CD8-positive, alpha-beta memory T cell (primary cell): ENCODE results near the gene CREBBP. TPM values are rescaled to one million over a fixed set of nuclear protein-coding genes. Genes with fewer than 3 reads are reported as not detected.
A peak's percentile ranks its signal among the peaks of the same experiment; 100 is the strongest.
"Not testable (repeated sequence)": the region's sequence is repeated elsewhere in the genome, so short reads cannot be mapped to it uniquely, and the experiment has no call there.

ENCODE experiments used
- CTCF ChIA-PET: fragments of 350-600 bp; sonication (Branson Sonifier 250); formaldehyde crosslinking; loops from one replicate; lab custom pipeline; 2021; ENCODE audit warnings: antibody characterized with exemption; lab: Charles Lee
- POLR2A ChIA-PET: fragments of 350-600 bp; sonication (Branson Sonifier 250); formaldehyde crosslinking; loops from one replicate; lab custom pipeline; 2021; ENCODE audit warnings: antibody characterized with exemption; lab: Charles Lee
- DNase-seq, 5 donors: peaks; one replicate each; pipeline versions ENCODE4 v3.0.0 to v3.0.0-alpha.2; 2020 to 2022; ENCODE audit warnings: mixed read lengths in 1 of 5
- H3K27ac ChIP-seq: one replicate; pipeline ENCODE4 v1.7.0; 2013; ENCODE audit warnings: low read depth, mild to moderate bottlenecking, low read length, moderate library complexity
- H3K27me3 ChIP-seq: 2 replicates; pipeline ENCODE4 v1.7.0; 2013; ENCODE audit warnings: low read length, mild to moderate bottlenecking; ENCODE audit not compliant: insufficient read depth, poor library complexity, severe bottlenecking
- H3K36me3 ChIP-seq: 2 replicates; pipeline ENCODE4 v1.7.0; 2013; ENCODE audit warnings: mild to moderate bottlenecking, low read length, moderate library complexity; ENCODE audit not compliant: insufficient read depth
- H3K4me1 ChIP-seq: 2 replicates; pipeline ENCODE4 v1.7.0; 2013; ENCODE audit warnings: mild to moderate bottlenecking, low read length, moderate library complexity; ENCODE audit not compliant: insufficient read depth
- H3K4me3 ChIP-seq: 2 replicates; pipeline ENCODE4 v1.7.0; 2013; ENCODE audit warnings: mild to moderate bottlenecking, low read length
- H3K9me3 ChIP-seq: 2 replicates; pipeline ENCODE4 v1.7.0; 2013; ENCODE audit warnings: mild to moderate bottlenecking, low read length
- H3K27ac Mint-ChIP-seq, 8 donors: one replicate each; pipeline ENCODE4 v1.8.0; 2020 to 2021; ENCODE audit warnings: mixed read lengths in 8 of 8, mild to moderate bottlenecking in 6 of 8, inconsistent platforms in 3 of 8, moderate library complexity in 3 of 8
- H3K27me3 Mint-ChIP-seq, 2 donors: one replicate each; pipeline ENCODE4 v1.8.0; 2020 to 2021; ENCODE audit warnings: mixed read lengths in 2 of 2, mild to moderate bottlenecking in 1 of 2, moderate library complexity in 1 of 2
- H3K36me3 Mint-ChIP-seq, 3 donors: one replicate each; pipeline ENCODE4 v1.8.0; 2020 to 2021; ENCODE audit warnings: mixed read lengths in 3 of 3, inconsistent platforms in 1 of 3, mild to moderate bottlenecking in 1 of 3
- H3K4me1 Mint-ChIP-seq, 3 donors: one replicate each; pipeline ENCODE4 v1.8.0; 2020 to 2021; ENCODE audit warnings: mixed read lengths in 3 of 3, inconsistent platforms in 1 of 3, mild to moderate bottlenecking in 1 of 3
- H3K4me3 Mint-ChIP-seq, 7 donors: one replicate each; pipeline ENCODE4 v1.8.0; 2020 to 2021; ENCODE audit warnings: mixed read lengths in 7 of 7, mild to moderate bottlenecking in 6 of 7, moderate library complexity in 4 of 7, inconsistent platforms in 2 of 7
- H3K9me3 Mint-ChIP-seq, 5 donors: one replicate each; pipeline ENCODE4 v1.8.0; 2020 to 2022; ENCODE audit warnings: mixed read lengths in 5 of 5, mild to moderate bottlenecking in 3 of 5, moderate library complexity in 2 of 5, inconsistent platforms in 1 of 5
- polyA plus RNA-seq: library from polyadenylated mRNA; unstranded; fragments of 300-500 nt; fragmentation: Illumina TruSeq; gene quantifications from one replicate; pipeline ENCODE4 v1.2.3, GENCODE V29; 2021
- total RNA-seq, 2 experiments: library from RNA; stranded (reverse); gene quantifications; one replicate each; pipeline ENCODE4 v1.2.3, GENCODE V29; 2021

The CREBBP gene
- total RNA-seq (10 to 100 TPM; 48.8 to 51.1 TPM), polyA plus RNA-seq (15.5 TPM)

DNA sequence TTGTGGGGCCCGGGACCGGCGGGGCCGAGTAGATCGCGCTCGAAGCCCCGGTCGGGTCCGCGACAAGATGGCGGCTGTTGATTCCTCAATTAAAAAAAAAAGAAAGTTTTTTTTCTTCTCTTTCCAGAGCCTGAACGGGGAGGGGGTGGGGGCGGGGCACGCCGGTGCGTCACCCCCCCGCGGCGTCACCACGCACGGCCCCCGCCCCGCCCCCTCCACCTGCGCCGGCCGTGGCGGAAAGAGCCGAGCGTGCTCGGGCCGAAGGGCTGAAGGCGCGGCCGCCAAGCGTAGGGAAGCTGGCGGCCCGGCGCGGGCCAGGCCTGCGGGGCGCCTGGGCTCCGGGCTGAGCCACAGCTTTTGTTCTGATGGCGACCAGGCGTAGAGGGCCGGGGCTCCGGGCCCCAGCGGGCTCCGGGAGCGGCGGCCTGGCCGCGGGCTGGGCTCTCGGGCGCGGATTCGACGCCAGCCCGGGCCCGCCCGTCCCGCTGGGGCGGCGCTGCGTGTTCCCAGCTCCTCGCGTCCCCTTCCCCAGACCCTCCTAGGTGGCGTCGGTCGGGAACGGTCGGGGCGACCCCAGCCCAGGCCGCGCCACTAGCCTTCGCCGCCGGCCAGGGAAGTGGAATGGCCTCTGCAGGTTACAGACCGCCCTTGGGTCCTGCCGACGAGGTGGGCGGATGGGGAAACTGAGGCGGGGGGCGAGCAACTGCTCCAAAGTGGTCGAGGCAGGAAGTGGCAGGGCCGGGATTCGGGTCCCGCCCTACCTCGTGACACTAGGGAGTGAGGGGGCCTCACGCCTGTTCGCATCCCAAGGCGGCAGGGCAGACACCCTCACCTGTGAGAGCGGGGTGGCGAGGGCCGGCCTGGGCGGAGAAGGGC lies at the start of gene CREBBP:
Gene CREBBP, minus strand, starts transcription at position 91 of the 876 bp plus-strand sequence. CDS start 797 bp downstream, outside the sequence.
- peak within 1 kb of the TSS; percentile 72 for H3K27ac ChIP-seq
- Mint-ChIP-seq H3K4me1 (peaks cover 36 to 44% (median 40%) of the 10 kb centered on the region in 3 donors), H3K4me3 (peak within 1 kb of the TSS; percentile 90 to 97 (median 92)), H3K36me3 (peaks cover 0 to 34% (median 5%) of the 10 kb centered on the region in 3 donors), H3K27ac (peak within 1 kb of the TSS; percentile 81 to 96 (median 92)), H3K27me3 (peaks cover 4 to 5% of the 10 kb centered on the region in 2 donors), H3K9me3 (peaks cover 0 to 2% (median 0%) of the 10 kb centered on the region in 5 donors)
- H3K4me1 ChIP-seq = peaks cover 35% of the 10 kb centered on the region
- CTCF ChIA-PET = no interaction called here
- DNase-seq = peak; percentile 84 to 91 (median 88)
- no peaks in the 10 kb centered on the region for H3K27me3 ChIP-seq
- POLR2A ChIA-PET = interaction anchor here (0.6 to 1.0 kb wide), 5 partner anchors 21 to 373 kb away, joined by 3 to 4 read pairs (median 3); partner anchors contain the start of genes ADCY9 and TRAP1
- peak within 1 kb of the TSS; percentile 78 for H3K4me3 ChIP-seq
- no peaks in the 10 kb centered on the region for H3K36me3 ChIP-seq
- no peaks in the 10 kb centered on the region for H3K9me3 ChIP-seq

DNA sequence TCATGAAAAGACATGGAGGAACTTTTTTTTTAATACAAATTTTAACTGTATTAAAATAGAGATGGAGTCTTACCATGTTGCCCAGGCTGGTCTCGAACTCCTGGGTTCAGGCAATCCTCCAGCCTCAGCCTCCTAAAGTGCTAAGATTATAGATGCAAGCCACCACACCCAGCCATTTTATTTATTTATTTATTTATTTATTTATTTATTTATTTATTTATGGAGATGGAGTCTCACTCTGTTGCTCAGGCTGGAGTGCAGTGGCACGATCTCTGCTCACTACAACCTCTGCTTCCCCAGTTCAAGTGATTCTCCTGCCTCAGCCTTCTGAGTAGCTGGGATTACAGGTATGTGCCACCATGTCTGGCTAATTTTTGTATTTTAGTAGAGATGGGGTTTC lies 46.6 kb upstream of the CREBBP start:
- POLR2A ChIA-PET, H3K36me3 ChIP-seq, H3K9me3 Mint-ChIP-seq, H3K27ac Mint-ChIP-seq, H3K27ac ChIP-seq, H3K4me3 Mint-ChIP-seq, H3K4me3 ChIP-seq, DNase-seq, CTCF ChIA-PET, H3K27me3 ChIP-seq, H3K4me1 ChIP-seq, H3K9me3 ChIP-seq, H3K4me1 Mint-ChIP-seq, H3K36me3 Mint-ChIP-seq: not testable (repeated sequence)
- H3K27me3 Mint-ChIP-seq = peaks cover 14 to 18% of the 10 kb centered on the region in 2 donors

DNA sequence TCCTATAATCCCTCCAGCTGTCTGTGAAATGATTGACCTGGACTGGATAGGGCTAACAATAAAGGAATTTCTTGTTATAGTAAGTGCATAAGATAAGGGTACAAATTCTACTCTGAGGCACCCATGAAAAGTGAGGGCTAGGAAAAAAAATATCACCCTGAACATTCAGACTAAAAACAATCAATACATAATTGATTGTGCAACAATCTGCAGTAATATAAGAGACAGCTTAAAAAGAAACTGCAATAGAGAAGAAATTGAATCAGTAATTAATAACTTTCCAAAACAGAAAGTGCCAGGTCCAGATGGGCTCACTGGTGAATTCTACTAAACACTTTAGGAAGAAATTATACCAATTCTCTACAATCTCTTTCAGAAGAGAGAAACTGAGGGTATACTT lies 44.2 kb upstream of the CREBBP start:
- no peak overlapping the region for H3K27ac Mint-ChIP-seq
- ChIA-PET POLR2A (interaction anchor here (0.6 kb wide), 1 partner anchor 297 kb away, joined by 8 read pairs; no protein-coding TSS in a partner anchor), CTCF (no interaction called here)
- no peaks in the 10 kb centered on the region for H3K4me1 Mint-ChIP-seq
- Histone ChIP-seq H3K4me3 (no peak overlapping the region), H3K27ac (no peak overlapping the region), H3K9me3 (peaks cover 2% of the 10 kb centered on the region), H3K27me3 (no peaks in the 10 kb centered on the region), H3K4me1 (no peaks in the 10 kb centered on the region), H3K36me3 (no peaks in the 10 kb centered on the region)
- no peak overlapping the region for H3K4me3 Mint-ChIP-seq
- DNase-seq = no peak
- peaks cover 20 to 30% of the 10 kb centered on the region in 2 donors for H3K27me3 Mint-ChIP-seq
- H3K36me3 Mint-ChIP-seq = peaks cover 0 to 2% (median 0%) of the 10 kb centered on the region in 3 donors
- H3K9me3 Mint-ChIP-seq = peaks cover 0 to 3% (median 0%) of the 10 kb centered on the region in 5 donors

DNA sequence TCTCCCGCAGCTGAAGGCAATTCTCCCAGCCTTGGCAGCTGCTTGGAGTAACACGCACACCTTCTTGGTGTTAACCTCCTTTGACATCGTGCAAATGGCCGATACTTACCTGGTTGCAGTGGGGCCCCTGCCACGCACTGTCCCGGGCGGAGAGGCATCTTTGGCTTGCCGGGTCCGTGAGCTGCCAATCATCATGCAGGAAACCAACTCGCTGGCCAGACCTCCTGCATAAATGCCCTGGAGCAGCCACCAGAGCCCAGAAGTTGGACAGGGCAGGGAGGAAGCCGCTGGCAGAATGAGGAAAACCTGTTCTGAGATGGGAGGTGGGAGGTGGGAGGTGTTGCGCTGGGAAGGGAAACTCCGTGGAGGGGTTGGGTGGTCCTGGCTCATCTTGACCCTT lies 41.7 kb upstream of the CREBBP start:
- H3K9me3 Mint-ChIP-seq = peaks cover 6 to 11% (median 8%) of the 10 kb centered on the region in 5 donors
- peaks cover 0 to 10% (median 2%) of the 10 kb centered on the region in 3 donors for H3K36me3 Mint-ChIP-seq
- no peaks in the 10 kb centered on the region for H3K4me1 Mint-ChIP-seq
- Histone ChIP-seq H3K36me3 (no peaks in the 10 kb centered on the region), H3K9me3 (peaks cover 7% of the 10 kb centered on the region), H3K27me3 (no peaks in the 10 kb centered on the region), H3K4me3 (no peak overlapping the region), H3K4me1 (no peaks in the 10 kb centered on the region), H3K27ac (no peak overlapping the region)
- peaks cover 15 to 34% of the 10 kb centered on the region in 2 donors for H3K27me3 Mint-ChIP-seq
- H3K27ac Mint-ChIP-seq = peak overlapping the region in 1 of 8 donors; percentile 24
- ChIA-PET CTCF (no interaction called here), POLR2A (no interaction called here)
- DNase-seq = no peak
- no peak overlapping the region for H3K4me3 Mint-ChIP-seq

DNA sequence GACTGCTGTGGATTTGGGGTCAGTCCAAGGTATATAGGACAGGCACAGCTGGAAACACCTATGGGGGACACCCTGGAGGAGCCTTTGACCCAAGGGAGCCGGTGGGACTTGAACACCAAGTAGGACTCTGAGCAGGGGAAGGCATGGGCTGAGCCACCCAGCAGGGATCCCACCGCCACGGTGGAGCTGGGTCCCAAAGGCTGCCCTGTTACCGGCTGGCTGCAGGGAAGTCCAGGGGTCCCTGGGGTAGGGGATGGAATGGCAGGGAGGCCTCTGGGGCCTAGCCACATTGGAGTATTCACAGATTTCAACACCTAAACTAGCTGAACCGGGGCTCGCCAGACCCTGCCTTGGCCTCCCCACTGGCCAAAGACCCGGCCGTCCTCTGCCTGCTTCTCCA lies 39.7 kb upstream of the CREBBP start:
- H3K36me3 Mint-ChIP-seq = peaks cover 0 to 10% (median 2%) of the 10 kb centered on the region in 3 donors
- H3K9me3 Mint-ChIP-seq = peaks cover 6 to 11% (median 10%) of the 10 kb centered on the region in 5 donors
- H3K4me1 Mint-ChIP-seq = no peaks in the 10 kb centered on the region
- no peaks in the 10 kb centered on the region for H3K27me3 ChIP-seq
- H3K4me3 ChIP-seq = no peak overlapping the region
- H3K27ac Mint-ChIP-seq = no peak overlapping the region
- CTCF ChIA-PET = interaction anchor here (1.6 kb wide), 1 partner anchor 18 kb away, joined by 4 read pairs; no protein-coding TSS in a partner anchor
- H3K4me3 Mint-ChIP-seq = no peak overlapping the region
- H3K4me1 ChIP-seq = no peaks in the 10 kb centered on the region
- H3K9me3 ChIP-seq = peaks cover 7% of the 10 kb centered on the region
- peaks cover 16 to 37% of the 10 kb centered on the region in 2 donors for H3K27me3 Mint-ChIP-seq
- no peak overlapping the region for H3K27ac ChIP-seq
- no peaks in the 10 kb centered on the region for H3K36me3 ChIP-seq
- POLR2A ChIA-PET = no interaction called here
- DNase-seq = no peak

DNA sequence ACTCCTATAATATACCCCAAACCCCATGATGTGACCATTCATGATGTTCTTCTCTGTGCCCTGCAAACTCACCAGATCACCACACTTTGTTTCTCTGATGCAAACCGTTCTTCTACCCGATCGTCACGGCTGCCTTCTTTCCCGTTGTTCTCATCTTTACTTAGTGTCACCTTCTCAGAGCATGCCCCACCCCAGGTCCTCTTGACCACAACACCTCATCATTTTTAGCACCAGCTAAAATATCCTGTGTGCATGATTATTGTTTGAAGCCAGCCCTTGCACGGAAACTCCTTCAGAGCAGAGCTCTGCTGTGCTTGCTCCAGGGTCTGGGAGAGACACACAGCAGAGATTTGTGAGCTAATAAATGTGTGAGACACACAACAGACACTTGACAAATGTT lies 38.9 kb upstream of the CREBBP start:
- Histone ChIP-seq H3K27ac (no peak overlapping the region), H3K4me1 (no peaks in the 10 kb centered on the region), H3K27me3 (no peaks in the 10 kb centered on the region), H3K36me3 (no peaks in the 10 kb centered on the region), H3K4me3 (no peak overlapping the region), H3K9me3 (peaks cover 7% of the 10 kb centered on the region)
- ChIA-PET POLR2A (no interaction called here), CTCF (interaction anchor here (1.6 kb wide), 1 partner anchor 18 kb away, joined by 4 read pairs; no protein-coding TSS in a partner anchor)
- no peak for DNase-seq
- Mint-ChIP-seq H3K36me3 (peaks cover 0 to 10% (median 2%) of the 10 kb centered on the region in 3 donors), H3K27me3 (peaks cover 17 to 37% of the 10 kb centered on the region in 2 donors), H3K4me3 (no peak overlapping the region), H3K9me3 (peaks cover 6 to 11% (median 10%) of the 10 kb centered on the region in 5 donors), H3K4me1 (no peaks in the 10 kb centered on the region), H3K27ac (no peak overlapping the region)

DNA sequence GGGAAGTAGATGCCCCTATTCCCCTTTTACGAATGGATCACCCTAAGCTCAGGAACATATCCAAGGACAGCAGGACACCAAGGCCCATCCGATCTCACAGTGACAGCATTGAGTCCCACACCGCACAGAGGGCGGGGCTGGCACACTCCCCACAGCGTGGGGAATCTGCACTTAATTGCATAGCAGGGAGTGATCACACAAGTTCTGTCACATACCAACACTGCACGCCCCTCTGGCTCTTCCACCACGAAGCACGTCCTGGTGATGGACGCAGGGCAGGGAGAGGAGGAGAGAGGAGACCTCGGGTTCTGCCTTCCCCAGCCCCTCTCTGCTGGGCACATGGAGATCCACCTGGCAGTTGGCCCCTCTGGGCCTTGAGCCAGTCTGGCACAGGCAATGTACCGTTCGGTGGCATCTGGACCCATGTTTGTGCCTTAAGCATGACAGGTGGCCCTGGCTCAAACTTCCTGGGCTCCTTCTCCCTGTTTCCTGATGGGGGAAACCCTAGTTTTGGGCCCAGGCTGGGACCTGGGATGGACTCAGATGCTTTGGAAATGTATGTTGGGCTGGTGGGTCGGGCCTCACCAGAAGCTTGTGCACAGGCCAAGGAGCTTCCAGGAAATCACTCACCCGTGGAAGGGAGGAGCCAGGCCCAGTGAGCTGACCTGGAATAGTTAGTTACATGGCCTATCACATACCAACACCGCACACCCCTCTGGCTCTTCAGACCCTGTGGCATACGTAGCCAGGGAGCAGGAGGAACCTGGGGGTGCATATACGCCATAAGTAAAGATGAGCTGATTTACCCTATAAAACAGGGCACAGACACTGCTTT lies 35.1 kb upstream of the CREBBP start:
- CTCF ChIA-PET = interaction anchor here (1.2 kb wide), 1 partner anchor 24 kb away, joined by 3 read pairs; no protein-coding TSS in a partner anchor
- H3K36me3 Mint-ChIP-seq = peaks cover 0 to 10% (median 2%) of the 10 kb centered on the region in 3 donors
- DNase-seq = no peak
- Histone ChIP-seq H3K9me3 (peaks cover 7% of the 10 kb centered on the region), H3K27ac (no peak overlapping the region), H3K4me3 (no peak overlapping the region), H3K4me1 (no peaks in the 10 kb centered on the region), H3K27me3 (no peaks in the 10 kb centered on the region), H3K36me3 (no peaks in the 10 kb centered on the region)
- H3K4me3 Mint-ChIP-seq = no peak overlapping the region
- H3K9me3 Mint-ChIP-seq = peaks cover 6 to 11% (median 10%) of the 10 kb centered on the region in 5 donors
- H3K27ac Mint-ChIP-seq = no peak overlapping the region
- POLR2A ChIA-PET = no interaction called here
- H3K4me1 Mint-ChIP-seq = no peaks in the 10 kb centered on the region
- H3K27me3 Mint-ChIP-seq = peaks cover 12 to 20% of the 10 kb centered on the region in 2 donors
